Endothelial cell of umbilical vein (primary cell): ENCODE measurements around the gene PTGES3L. TPM values are rescaled to one million over a fixed set of nuclear protein-coding genes. Genes with fewer than 3 reads are reported as not detected.

Experiments
- BruUV-seq: library from RNA; stranded (reverse); fragments of 400-500 nt; replicated peaks from 2 replicates; lab custom pipeline; 2021; lab: Mats Ljungman, UMichigan
- CTCF ChIA-PET: fragments of 300-600, 350-600 bp; sonication (Branson Sonifier 250); formaldehyde crosslinking; loops from one replicate; lab custom pipeline; 2021; ENCODE audit warnings: antibody characterized with exemption, inconsistent platforms; lab: Charles Lee
- POLR2A ChIA-PET: fragments of 300-600, 350-600 bp; sonication (Branson Sonifier 250); formaldehyde crosslinking; loops from one replicate; lab custom pipeline; 2021; ENCODE audit warnings: antibody characterized with exemption, inconsistent platforms; lab: Charles Lee
- DNase-seq: peaks from one replicate; pipeline ENCODE4 v3.0.0-alpha.2; 2011; ENCODE audit warnings: low read depth, low spot score
- FAIRE-seq: peaks from 2 replicates; lab custom pipeline; 2011; peaks lifted over from hg19 to GRCh38; lab: Jason Lieb, UNC
- H2AFZ ChIP-seq: 2 replicates; pipeline ENCODE4 v1.6.0; 2012; ENCODE audit warnings: low read depth, low read length, control low read depth, inconsistent platforms
- H3K27ac ChIP-seq: 2 replicates; pipeline ENCODE4 v1.5.1; 2011; ENCODE audit warnings: low read depth, mild to moderate bottlenecking, control low read depth, low read length, moderate library complexity; ENCODE audit not compliant: insufficient read depth
- H3K27me3 ChIP-seq, 2 experiments: 2 replicates each; pipeline versions ENCODE4 v1.6.0 to v1.6.1; 2011; ENCODE audit warnings: low read length in 2 of 2, mixed read lengths in 1 of 2; ENCODE audit not compliant: control insufficient read depth in 2 of 2, insufficient read depth in 2 of 2
- H3K36me3 ChIP-seq, 2 experiments: 2 replicates in 1 of 2; 3 replicates in 1 of 2; pipeline ENCODE4 v1.5.1; 2011; ENCODE audit warnings: low read length in 2 of 2, mild to moderate bottlenecking in 1 of 2, moderate library complexity in 1 of 2; ENCODE audit not compliant: control insufficient read depth in 2 of 2, insufficient read depth in 2 of 2; ENCODE audit errors: extremely low read depth in 1 of 2
- H3K4me1 ChIP-seq: 3 replicates; pipeline ENCODE4 v1.5.1; 2011; ENCODE audit warnings: mild to moderate bottlenecking, low read length; ENCODE audit not compliant: control insufficient read depth, insufficient read depth; ENCODE audit errors: extremely low read depth
- H3K4me2 ChIP-seq: 2 replicates; pipeline ENCODE4 v1.6.1; 2011; ENCODE audit warnings: low read length, control low read depth, mixed read lengths; ENCODE audit not compliant: insufficient read depth
- H3K4me3 ChIP-seq, 3 experiments: fragments of 200-600 bp in 1 of 3; sonication (generic), shearing (Covaris generic) in 1 of 3; replicated peaks in 1 of 3; 2 replicates each; pipeline ENCODE4 v1.5.1; 2011 to 2016; ENCODE audit warnings: control low read depth in 3 of 3, low read length in 3 of 3, mild to moderate bottlenecking in 2 of 3, inconsistent platforms in 1 of 3, low read depth in 1 of 3, moderate library complexity in 1 of 3; ENCODE audit not compliant: insufficient read depth in 1 of 3
- H3K79me2 ChIP-seq: 2 replicates; pipeline ENCODE4 v1.6.0; 2012; ENCODE audit warnings: low read length, inconsistent platforms; ENCODE audit not compliant: control insufficient read depth, insufficient read depth
- H3K9ac ChIP-seq: replicated peaks from 2 replicates; pipeline ENCODE3; 2011; ENCODE audit warnings: low read length, control low read depth; ENCODE audit not compliant: insufficient read depth; ENCODE audit errors: extremely low read depth
- H3K9me1 ChIP-seq: replicated peaks from 3 replicates; pipeline ENCODE4 v1.6.0; 2011; ENCODE audit warnings: mild to moderate bottlenecking, low read length; ENCODE audit not compliant: control insufficient read depth, insufficient read depth; ENCODE audit errors: extremely low read depth
- H3K9me3 ChIP-seq: replicated peaks from 2 replicates; pipeline ENCODE4 v1.5.1; 2012; ENCODE audit warnings: low read length, inconsistent platforms; ENCODE audit not compliant: control insufficient read depth, insufficient read depth
- H4K20me1 ChIP-seq: replicated peaks from 2 replicates; pipeline ENCODE3; 2011; ENCODE audit warnings: mild to moderate bottlenecking, low read length; ENCODE audit not compliant: control insufficient read depth, insufficient read depth; ENCODE audit errors: extremely low read depth
- CTCF ChIP-seq, 2 donors: IDR thresholded peaks; 1 replicate in 1 of 2; 2 replicates in 1 of 2; pipeline ENCODE4 v1.5.1; 2011; ENCODE audit warnings: low read length in 2 of 2, mild to moderate bottlenecking in 2 of 2, moderate library complexity in 2 of 2, control low read depth in 1 of 2, inconsistent platforms in 1 of 2, low read depth in 1 of 2; ENCODE audit not compliant: insufficient read depth in 1 of 2; ENCODE audit errors: extremely low read depth in 1 of 2
- EZH2 ChIP-seq: IDR thresholded peaks from 2 replicates; pipeline ENCODE4 v1.6.1; 2012; ENCODE audit warnings: borderline replicate concordance, low read depth, mild to moderate bottlenecking, moderate library complexity, low read length, inconsistent platforms; ENCODE audit not compliant: severe bottlenecking
- FOS ChIP-seq: IDR thresholded peaks from 2 replicates; pipeline ENCODE4 v1.6.1; 2011; ENCODE audit warnings: mild to moderate bottlenecking, low read length, moderate library complexity, borderline replicate concordance; ENCODE audit not compliant: insufficient read depth
- GATA2 ChIP-seq: IDR thresholded peaks from 2 replicates; pipeline ENCODE4 v1.7.0; 2011; ENCODE audit warnings: low read depth, mild to moderate bottlenecking, moderate library complexity, mixed read lengths, low read length; ENCODE audit not compliant: insufficient read length, insufficient read depth
- JUN ChIP-seq: IDR thresholded peaks from 2 replicates; pipeline ENCODE4 v1.6.1; 2011; ENCODE audit warnings: borderline replicate concordance, low read depth; ENCODE audit not compliant: insufficient read length, insufficient read depth
- MAX ChIP-seq: IDR thresholded peaks from 2 replicates; pipeline ENCODE4 v1.6.1; 2011; ENCODE audit not compliant: insufficient read depth, insufficient read length
- MYC ChIP-seq: IDR thresholded peaks from one replicate; pipeline ENCODE4 v1.6.1; 2011; ENCODE audit warnings: mild to moderate bottlenecking, low read depth, low read length
- POLR2AphosphoS5 ChIP-seq: IDR thresholded peaks from 2 replicates; pipeline ENCODE4 v1.6.1; 2012; ENCODE audit warnings: low read depth, mild to moderate bottlenecking, control low read depth, low read length, moderate library complexity; ENCODE audit not compliant: insufficient read depth
- dilution Hi-C: fragments of 300-500 bp; cut with MboI; formaldehyde crosslinking; loops from one replicate; pipeline ENCODE4 v1.15.0; 2019; ENCODE audit warnings: low sequenced_read_pairs; ENCODE audit not compliant: extremely low pct_ligation_motif_present
- intact Hi-C: fragments of 100-400 bp; cut with micrococcal nuclease; formaldehyde crosslinking; loops from one replicate; pipeline ENCODE4 v1.10.0; 2022
- polyA plus RNA-seq, 4 experiments: library from polyadenylated mRNA; depleted of rRNA in 3 of 4; stranded (reverse) in 3 of 4; unstranded in 1 of 4; fragments of >200 nt; gene quantifications; 2 replicates each; pipeline versions ENCODE4 v1.2.1 to v1.2.3, GENCODE V29; 2011 to 2012; ENCODE audit warnings: missing spikeins in 1 of 4
- total RNA-seq: library from RNA; stranded (reverse); gene quantifications from 2 replicates; pipeline ENCODE4 v1.2.3, GENCODE V29; 2021

Gene PTGES3L
- total and polyA plus RNA-seq, 2 donors (not counting 3 experiments of a cell fraction or from before 2014, with no cell fraction given), result 0.23 TPM; not detected in 1

DNA sequence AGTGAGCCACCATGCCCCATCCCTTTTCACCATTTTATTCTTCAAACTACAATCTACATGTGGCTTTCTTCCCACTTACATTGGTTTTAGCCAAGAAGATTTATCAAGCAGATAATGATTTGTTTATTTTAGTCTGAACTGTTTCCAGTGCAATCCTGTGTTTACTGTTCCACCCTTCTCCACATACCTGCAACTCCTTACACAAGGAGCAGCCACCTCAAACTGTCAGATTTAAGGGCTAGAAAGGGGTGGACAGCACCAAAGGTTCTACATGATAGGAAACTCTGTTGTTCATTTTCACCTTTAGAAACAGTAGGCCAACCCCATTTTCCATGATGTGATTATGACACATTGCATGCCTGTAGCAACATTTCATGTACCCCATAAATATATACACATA is 2.4 kb upstream of the PTGES3L start:
- Histone ChIP-seq H3K4me2 (no peak overlapping the region), H3K9me3 (no peaks in the 10 kb centered on the region), H3K9ac (no peak overlapping the region), H3K27me3 (no peaks in the 10 kb centered on the region), H2AFZ (no peak overlapping the region), H3K9me1 (no peaks in the 10 kb centered on the region), H3K36me3 (peaks cover 2 to 3% of the 10 kb centered on the region in 2 experiments), H3K79me2 (peaks cover 16% of the 10 kb centered on the region), H4K20me1 (no peaks in the 10 kb centered on the region), H3K4me3 (no peak overlapping the region), H3K27ac (no peak overlapping the region), H3K4me1 (peaks cover 23% of the 10 kb centered on the region)
- dilution Hi-C loops (no loop called here), intact Hi-C loops (no loop called here)
- DNase-seq (no peak), FAIRE-seq (no peak)
- TSS peak; percentile 8 for BruUV-seq
- ChIA-PET POLR2A (no interaction called here), CTCF (interaction anchor here (0.7 to 1.2 kb wide), 2 partner anchors 14 to 49 kb away, joined by 3 read pairs; no protein-coding TSS in a partner anchor)
- TF ChIP-seq MAX (no peak), FOS (no peak), GATA2 (no peak), POLR2AphosphoS5 (no peak), EZH2 (no peak)

DNA sequence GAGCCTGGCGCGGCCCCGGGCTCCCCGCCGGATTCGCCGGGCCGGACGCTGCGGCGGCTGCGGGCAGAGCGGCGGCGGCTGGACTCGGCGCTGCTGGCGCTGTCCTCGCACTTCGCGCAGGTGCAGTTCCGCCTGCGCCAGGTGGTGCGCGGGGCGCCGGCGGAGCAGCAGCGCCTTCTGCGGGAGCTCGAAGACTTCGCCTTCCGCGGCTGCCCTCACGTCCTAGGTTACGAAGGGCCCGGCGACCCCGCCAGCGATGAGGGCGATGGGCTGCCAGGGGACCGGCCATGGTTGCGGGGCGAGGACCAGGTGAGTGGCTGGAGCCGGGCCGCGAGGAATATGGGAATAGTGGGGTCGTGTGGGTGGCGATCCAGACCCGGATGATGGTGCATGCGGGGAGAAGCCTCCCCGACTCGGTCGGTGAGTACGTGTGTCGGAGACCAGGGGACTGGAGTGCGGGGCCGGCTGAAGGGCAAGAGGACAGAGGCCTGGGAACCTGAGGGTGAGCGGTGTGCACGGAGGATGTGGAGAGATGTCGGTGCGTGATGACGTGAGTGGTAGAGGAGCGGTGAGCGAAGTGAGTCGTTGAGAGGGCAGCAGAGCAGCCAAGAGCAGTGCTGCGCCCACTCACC is 1.0 kb upstream of the PTGES3L start:
- Histone ChIP-seq H3K4me1 (peaks cover 23% of the 10 kb centered on the region), H4K20me1 (no peaks in the 10 kb centered on the region), H2AFZ (peak overlapping the region; percentile 70), H3K27ac (peak overlapping the region; percentile 1), H3K9me3 (no peaks in the 10 kb centered on the region), H3K4me3 (peak overlapping the region; percentile 10 to 88 (median 11)), H3K79me2 (peaks cover 16% of the 10 kb centered on the region), H3K36me3 (no peaks in the 10 kb centered on the region), H3K27me3 (no peaks in the 10 kb centered on the region), H3K9me1 (no peaks in the 10 kb centered on the region), H3K4me2 (peak overlapping the region; percentile 32), H3K9ac (peak overlapping the region; percentile 42)
- ChIA-PET CTCF (interaction anchor here (2.2 kb wide), 1 partner anchor 17 kb away, joined by 15 read pairs; the partner anchor contains the start of gene RPL27), POLR2A (no interaction called here)
- intact Hi-C loops, result loop anchor here (1.0 to 2.0 kb wide), 2 partner anchors 17 to 18 kb away; partner anchors contain the start of genes AARSD1 and RPL27
- BruUV-seq, result no TSS peak
- FAIRE-seq (peak; percentile 82), DNase-seq (peak; percentile 47)
- dilution Hi-C loops, result no loop called here
- TF ChIP-seq JUN (no peak), CTCF (IDR thresholded peaks at IDR 0.05; ENCODE audit: extremely low read depth in 1 of 2, insufficient read depth in 1 of 2, low read depth in 1 of 2, low read length in 2 of 2) (no peak), MYC (no peak), MAX (no peak)
